Stimulated activated CD4-positive, alpha-beta T cell treated with anti-CD3 and anti-CD28 coated beads, Interleukin-2, amount 100 ng/mL, for 48 hours (primary cell): ENCODE data around the gene PTBP1.

Experiments
- DNase-seq, 2 donors: peaks; one replicate each; pipeline ENCODE4 v3.0.0-alpha.2; 2020

PTBP1 gene

GRCh38 chr19:796692-797527, at the start of gene PTBP1:
TSS of gene PTBP1 (plus strand) at chr19:797452. CDS start at chr19:797498, 46 bp downstream.
- peak; percentile 97 for DNase-seq

GRCh38 chr19:748274-748598, 49.0 kb upstream of the PTBP1 start:
- no peak for DNase-seq

- no peak for DNase-seq
These were observed 47.4 kb upstream of the PTBP1 start for GRCh38 chr19:749811-750210.

- DNase-seq: no peak
These were observed 46.4 kb upstream of the PTBP1 start, which contains the start of gene MISP for GRCh38 chr19:750640-751423. TSS of gene MISP (plus strand) at chr19:751112. CDS start at chr19:756947, 5,835 bp downstream.

- DNase-seq: no peak
These were observed 45.5 kb upstream of the PTBP1 start for GRCh38 chr19:751501-752341.

- DNase-seq: no peak
These were observed 44.4 kb upstream of the PTBP1 start for GRCh38 chr19:752652-753517.

- DNase-seq: no peak
These were observed 42.7 kb upstream of the PTBP1 start for GRCh38 chr19:754530-754929.

DNA sequence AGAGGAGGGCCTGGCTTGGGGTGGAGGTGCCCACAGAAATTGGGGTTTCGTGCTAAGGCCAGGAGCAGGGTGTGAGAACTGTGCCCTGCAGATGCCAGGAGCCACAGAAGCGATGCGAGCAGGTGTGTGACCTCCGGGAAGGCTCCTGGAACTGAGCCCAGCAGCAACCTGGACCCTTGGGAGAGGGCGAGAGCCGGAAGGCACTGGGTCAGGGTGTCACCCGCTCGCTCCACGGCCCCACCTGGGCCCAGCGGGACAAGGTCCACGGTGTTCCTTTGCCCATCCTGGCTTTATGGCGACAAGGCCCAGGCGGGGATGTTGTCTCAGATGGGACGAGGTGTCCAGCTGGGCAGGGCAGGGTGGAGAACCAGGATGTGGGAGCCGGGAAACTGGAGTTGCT, 42.2 kb upstream of the PTBP1 start:
- DNase-seq: no peak

DNA sequence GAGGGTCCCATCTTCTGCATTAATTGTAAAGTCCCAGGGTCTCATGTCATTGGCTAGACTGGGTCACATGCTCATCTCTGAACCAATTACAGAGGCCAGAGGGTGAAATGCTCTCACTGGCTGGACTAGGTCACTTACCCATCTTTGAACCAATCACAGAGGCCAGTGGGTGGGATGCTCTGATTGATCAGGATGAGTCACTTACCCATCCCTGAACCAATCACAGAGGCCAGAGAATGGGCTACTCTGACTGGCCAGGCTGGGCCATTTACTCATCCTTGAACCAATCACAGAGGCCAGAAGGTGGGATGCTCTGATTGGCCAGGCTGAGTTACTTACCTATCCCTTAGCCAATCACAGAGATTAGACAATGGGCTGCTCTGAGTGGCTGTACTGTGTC, 41.0 kb upstream of the PTBP1 start:
- DNase-seq: peak; percentile 20 to 23

- DNase-seq: no peak
These were observed 40.2 kb upstream of the PTBP1 start for GRCh38 chr19:756821-757688.

DNA sequence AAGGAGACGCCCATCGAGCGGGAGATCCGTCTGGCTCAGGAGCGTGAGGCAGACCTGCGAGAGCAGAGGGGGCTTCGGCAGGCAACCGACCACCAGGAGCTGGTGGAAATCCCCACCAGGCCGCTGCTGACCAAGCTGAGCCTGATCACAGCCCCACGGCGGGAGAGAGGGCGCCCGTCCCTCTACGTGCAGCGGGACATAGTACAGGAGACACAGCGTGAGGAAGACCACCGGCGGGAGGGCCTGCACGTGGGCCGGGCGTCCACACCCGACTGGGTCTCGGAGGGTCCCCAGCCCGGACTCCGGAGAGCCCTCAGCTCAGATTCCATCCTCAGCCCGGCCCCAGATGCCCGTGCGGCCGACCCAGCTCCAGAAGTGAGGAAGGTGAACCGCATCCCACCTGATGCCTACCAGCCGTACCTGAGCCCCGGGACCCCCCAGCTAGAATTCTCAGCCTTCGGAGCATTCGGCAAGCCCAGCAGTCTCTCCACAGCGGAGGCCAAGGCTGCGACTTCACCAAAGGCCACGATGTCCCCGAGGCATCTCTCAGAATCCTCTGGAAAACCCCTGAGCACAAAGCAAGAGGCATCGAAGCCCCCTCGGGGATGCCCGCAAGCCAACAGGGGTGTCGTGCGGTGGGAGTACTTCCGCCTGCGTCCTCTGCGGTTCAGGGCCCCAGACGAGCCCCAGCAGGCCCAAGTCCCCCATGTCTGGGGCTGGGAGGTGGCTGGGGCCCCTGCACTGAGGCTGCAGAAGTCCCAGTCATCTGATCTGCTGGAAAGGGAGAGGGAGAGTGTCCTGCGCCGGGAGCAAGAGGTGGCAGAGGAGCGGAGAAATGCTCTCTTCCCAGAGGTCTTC, 39.2 kb upstream of the PTBP1 start:
- DNase-seq: no peak

- DNase-seq: no peak
These were observed 34.1 kb upstream of the PTBP1 start for GRCh38 chr19:763181-763580.

DNA sequence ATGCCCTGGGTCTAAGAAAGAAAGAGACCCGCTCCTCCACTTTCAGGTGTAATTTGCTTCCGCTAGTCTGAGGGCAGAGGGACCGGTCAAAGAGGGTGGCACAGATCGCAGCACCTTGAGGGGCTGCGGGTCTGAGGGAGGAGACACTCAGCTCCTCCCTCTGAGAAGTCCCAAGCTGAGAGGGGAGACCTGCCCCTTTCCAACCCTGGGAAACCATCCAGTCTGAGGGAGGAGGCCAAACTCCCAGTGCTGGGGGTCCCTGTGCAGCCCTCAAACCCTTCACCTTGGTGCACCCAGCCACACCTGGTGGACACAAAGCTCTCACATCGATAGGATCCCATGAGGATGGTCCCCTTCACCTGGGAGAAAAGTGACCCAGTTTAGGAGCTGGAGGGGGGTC, 33.4 kb upstream of the PTBP1 start:
- no peak for DNase-seq

GRCh38 chr19:764301-764700, 33.0 kb upstream of the PTBP1 start:
- no peak for DNase-seq

DNA sequence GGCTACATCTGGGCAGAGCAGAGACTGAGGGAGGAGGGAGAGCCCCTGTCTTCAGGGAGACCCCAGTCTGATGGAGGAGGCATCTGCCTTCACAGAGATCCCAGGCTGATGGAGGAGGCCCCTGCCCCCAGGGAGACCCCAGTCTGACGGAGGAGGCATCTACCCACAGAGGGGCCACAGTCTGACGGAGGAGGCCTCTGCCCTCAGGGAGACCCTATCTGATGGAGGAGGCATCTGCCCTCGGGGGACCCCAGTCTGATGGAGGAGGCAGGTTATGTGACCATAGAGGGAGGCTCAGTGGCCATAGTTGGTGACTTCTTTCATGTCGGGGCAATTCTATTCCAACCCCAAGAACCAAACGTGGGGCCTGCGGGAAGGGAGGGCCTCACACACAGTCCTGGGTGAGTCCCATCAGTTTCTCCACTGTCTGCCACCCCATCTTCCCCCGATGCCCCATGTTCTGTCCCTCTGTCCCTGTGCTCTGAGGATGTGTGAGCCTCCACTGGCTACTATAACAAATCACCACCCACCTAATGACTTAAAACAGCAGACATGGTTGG, 32.0 kb upstream of the PTBP1 start:
- no peak for DNase-seq

GRCh38 chr19:768424-768823, 28.8 kb upstream of the PTBP1 start:
- DNase-seq: no peak

DNA sequence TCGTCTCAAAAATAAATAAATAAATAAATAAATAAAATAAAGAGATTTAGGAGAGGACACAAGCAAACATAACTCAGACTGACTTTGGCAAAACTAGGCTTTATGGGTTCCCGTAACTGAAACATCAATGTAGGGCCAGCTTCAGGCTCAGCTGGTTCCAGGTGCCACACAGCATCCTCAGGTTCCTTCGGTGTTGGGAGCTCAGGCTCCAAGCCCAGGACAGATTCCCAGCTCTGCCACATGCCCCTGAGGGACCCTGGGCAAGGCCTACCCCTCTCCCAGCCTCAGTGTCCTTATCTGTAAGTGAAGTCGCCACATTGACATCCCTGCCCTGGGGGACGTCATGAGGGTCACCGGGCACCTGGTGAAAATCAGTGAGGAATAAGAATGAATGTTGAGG, 27.6 kb upstream of the PTBP1 start:
- no peak for DNase-seq

GRCh38 chr19:771332-771785, 25.9 kb upstream of the PTBP1 start:
- peak; percentile 13 to 24 for DNase-seq

DNA sequence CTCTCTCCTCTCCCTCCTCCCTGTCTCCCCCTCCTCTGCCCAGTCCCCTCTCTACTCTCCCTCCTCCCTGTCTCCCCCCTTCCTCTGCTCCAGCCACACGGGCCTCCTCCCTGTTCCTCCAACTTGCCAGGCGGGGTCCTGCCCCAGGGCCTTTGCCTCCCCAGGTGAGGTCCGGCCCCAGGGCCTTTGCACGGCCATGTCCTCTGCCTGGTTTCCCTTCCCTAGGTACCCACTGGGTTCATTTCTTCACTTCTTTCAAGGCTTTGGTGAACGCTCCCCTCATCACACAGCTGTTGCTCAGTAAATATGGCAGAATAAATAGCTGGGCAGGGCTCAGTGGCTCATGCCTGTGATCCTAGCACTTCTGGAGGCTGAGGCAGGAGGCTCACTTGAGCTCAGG, 25.2 kb upstream of the PTBP1 start:
- DNase-seq: no peak
